Measurements from ENCODE around the gene CCL1. TPM values are rescaled to one million over a fixed set of nuclear protein-coding genes. Genes with fewer than 3 reads are reported as not detected.

The CCL1 gene
- total RNA-seq, 1 donor from 2014 or later = not detected

DNA sequence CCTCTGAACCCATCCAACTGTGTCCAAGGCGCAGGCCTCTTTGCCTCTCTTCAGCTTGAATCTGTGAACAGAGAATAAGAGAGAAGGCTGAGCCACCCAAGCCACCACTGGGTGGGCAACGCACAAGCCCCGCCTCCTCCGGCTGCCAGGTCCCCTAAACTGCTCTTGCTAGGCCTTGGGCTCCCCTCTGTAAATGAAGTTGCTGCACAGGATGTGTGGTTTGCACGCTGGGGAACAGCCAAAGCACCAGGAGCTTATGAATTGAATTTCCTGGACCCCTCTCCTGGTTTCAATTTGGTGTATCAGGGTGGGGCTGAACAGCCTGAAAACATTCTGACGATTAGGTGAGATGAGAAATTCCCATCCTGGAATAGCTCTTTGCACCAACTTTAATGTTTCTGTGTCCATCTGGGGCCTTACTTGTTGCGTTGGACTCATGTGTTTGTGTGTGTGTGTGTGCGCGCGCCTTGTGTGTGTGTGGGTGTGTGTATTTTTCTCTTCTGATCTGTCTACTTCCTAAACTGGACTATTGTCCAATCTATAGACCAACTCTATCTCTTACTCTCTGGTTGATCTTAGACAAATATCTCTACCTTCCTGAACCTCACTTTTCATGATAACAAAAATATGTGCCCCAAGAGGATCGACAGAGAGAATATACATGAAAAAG lies 2.3 kb downstream of the CCL1 start:
- Mint-ChIP-seq H3K9me3 (ENCODE audit: unreplicated experiment) (no peaks in the 10 kb centered on the region), H3K27me3 (ENCODE audit: low read depth, unreplicated experiment) (peaks cover 29% of the 10 kb centered on the region), H3K4me1 (ENCODE audit: low read depth, unreplicated experiment) (peaks cover 7% of the 10 kb centered on the region), H3K36me3 (ENCODE audit: low read depth, unreplicated experiment) (no peaks in the 10 kb centered on the region), H3K4me3 (ENCODE audit: unreplicated experiment) (no peak overlapping the region), H3K27ac (ENCODE audit: unreplicated experiment) (no peak overlapping the region)
- H3K79me2 ChIP-seq (ENCODE audit: insufficient read depth, low read length) = no peaks in the 10 kb centered on the region
- TF ChIP-seq CTCF (IDR thresholded peaks at IDR 0.05; ENCODE audit: insufficient read depth, low read depth, low read length) (no peak), EZH2 (IDR thresholded peaks at IDR 0.05; ENCODE audit: insufficient read depth, low read length) (no peak)
- H3K27ac ChIP-seq (ENCODE audit: low read depth, low read length) = no peak overlapping the region
- FAIRE-seq (no peak), DNase-seq (ENCODE audit: low read depth) (no peak)
- peaks cover 2% of the 10 kb centered on the region for H3K27me3 ChIP-seq (ENCODE audit: insufficient read depth, low read length)
- H3K9ac ChIP-seq (ENCODE audit: low read length) = no peak overlapping the region
- no peak overlapping the region for H2AFZ ChIP-seq (ENCODE audit: low read depth, low read length)
- H3K4me1 ChIP-seq (ENCODE audit: insufficient read depth, low read length) = no peaks in the 10 kb centered on the region
- H3K4me2 ChIP-seq (ENCODE audit: low read length) = no peak overlapping the region
- H3K9me3 ChIP-seq (ENCODE audit: insufficient read depth, low read depth, low read length) = no peaks in the 10 kb centered on the region
- H3K36me3 ChIP-seq (ENCODE audit: insufficient read depth, low read length) = no peaks in the 10 kb centered on the region
- H3K4me3 ChIP-seq (ENCODE audit: insufficient read depth, low read depth, low read length) = no peak overlapping the region
- H4K20me1 ChIP-seq (ENCODE audit: insufficient read depth, low read length) = no peaks in the 10 kb centered on the region

DNA sequence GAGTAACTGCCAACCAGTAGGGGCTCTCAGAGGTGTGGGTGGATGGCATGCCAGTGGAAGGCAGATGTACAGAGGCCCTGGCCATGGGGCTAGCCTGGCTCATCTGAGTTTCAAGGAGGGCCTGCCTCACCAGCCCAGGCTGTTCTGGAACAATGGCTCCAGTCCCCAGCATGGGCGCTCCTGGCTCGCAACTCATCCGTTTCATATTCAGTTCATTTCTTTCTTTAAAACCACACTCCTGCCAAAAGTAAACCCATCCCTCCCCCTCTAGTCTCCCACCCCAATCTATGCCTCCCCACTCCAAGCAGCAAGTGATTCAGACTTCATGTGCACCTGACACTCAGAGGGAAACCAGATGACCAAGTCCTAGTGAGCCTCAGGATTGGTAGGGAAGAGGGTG lies 4.4 kb downstream of the CCL1 start:
- H3K27ac Mint-ChIP-seq (ENCODE audit: unreplicated experiment) = no peak overlapping the region
- no peak overlapping the region for H3K4me3 Mint-ChIP-seq (ENCODE audit: unreplicated experiment)
- H3K27me3 ChIP-seq (ENCODE audit: insufficient read depth, low read length) = peaks cover 2% of the 10 kb centered on the region
- no peaks in the 10 kb centered on the region for H3K36me3 ChIP-seq (ENCODE audit: insufficient read depth, low read length)
- H3K9me3 ChIP-seq (ENCODE audit: insufficient read depth, low read depth, low read length) = no peaks in the 10 kb centered on the region
- H3K4me1 Mint-ChIP-seq (ENCODE audit: low read depth, unreplicated experiment) = peaks cover 5% of the 10 kb centered on the region
- H3K4me1 ChIP-seq (ENCODE audit: insufficient read depth, low read length) = no peaks in the 10 kb centered on the region
- H3K27ac ChIP-seq (ENCODE audit: low read depth, low read length) = no peak overlapping the region
- DNase-seq (ENCODE audit: low read depth) (no peak), FAIRE-seq (no peak)
- TF ChIP-seq CTCF (IDR thresholded peaks at IDR 0.05; ENCODE audit: insufficient read depth, low read depth, low read length) (no peak), EZH2 (IDR thresholded peaks at IDR 0.05; ENCODE audit: insufficient read depth, low read length) (no peak)
- H4K20me1 ChIP-seq (ENCODE audit: insufficient read depth, low read length) = no peaks in the 10 kb centered on the region
- no peak overlapping the region for H2AFZ ChIP-seq (ENCODE audit: low read depth, low read length)
- no peaks in the 10 kb centered on the region for H3K79me2 ChIP-seq (ENCODE audit: insufficient read depth, low read length)
- H3K9me3 Mint-ChIP-seq (ENCODE audit: unreplicated experiment) = peaks cover 3% of the 10 kb centered on the region
- H3K4me3 ChIP-seq (ENCODE audit: insufficient read depth, low read depth, low read length) = no peak overlapping the region
- H3K4me2 ChIP-seq (ENCODE audit: low read length) = no peak overlapping the region
- no peak overlapping the region for H3K9ac ChIP-seq (ENCODE audit: low read length)
- peaks cover 23% of the 10 kb centered on the region for H3K27me3 Mint-ChIP-seq (ENCODE audit: low read depth, unreplicated experiment)
- H3K36me3 Mint-ChIP-seq (ENCODE audit: low read depth, unreplicated experiment) = no peaks in the 10 kb centered on the region

DNA sequence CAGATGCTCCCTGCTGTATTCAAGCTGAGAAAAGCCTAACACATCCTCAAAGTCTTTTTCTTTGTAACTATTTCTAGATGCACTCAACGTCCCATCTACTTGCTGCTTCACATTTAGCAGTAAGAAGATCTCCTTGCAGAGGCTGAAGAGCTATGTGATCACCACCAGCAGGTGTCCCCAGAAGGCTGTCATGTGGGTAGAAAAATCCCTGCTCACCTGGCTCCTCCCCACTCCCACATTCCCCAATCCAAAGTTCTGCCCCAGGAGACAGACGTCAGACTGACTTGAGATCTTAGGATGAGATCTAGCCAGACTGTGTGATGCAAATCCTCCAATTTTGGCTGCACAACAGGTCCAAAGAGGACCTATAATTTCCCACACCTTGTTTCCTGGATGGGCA lies 5.6 kb downstream of the CCL1 start:
- H3K9me3 Mint-ChIP-seq (ENCODE audit: unreplicated experiment) = peaks cover 7% of the 10 kb centered on the region
- Histone ChIP-seq H3K36me3 (ENCODE audit: insufficient read depth, low read length) (no peaks in the 10 kb centered on the region), H3K9ac (ENCODE audit: low read length) (no peak overlapping the region), H3K27me3 (ENCODE audit: insufficient read depth, low read length) (peaks cover 2% of the 10 kb centered on the region), H2AFZ (ENCODE audit: low read depth, low read length) (no peak overlapping the region), H4K20me1 (ENCODE audit: insufficient read depth, low read length) (no peaks in the 10 kb centered on the region), H3K4me1 (ENCODE audit: insufficient read depth, low read length) (no peaks in the 10 kb centered on the region), H3K79me2 (ENCODE audit: insufficient read depth, low read length) (no peaks in the 10 kb centered on the region), H3K9me3 (ENCODE audit: insufficient read depth, low read depth, low read length) (no peaks in the 10 kb centered on the region), H3K27ac (ENCODE audit: low read depth, low read length) (no peak overlapping the region), H3K4me3 (ENCODE audit: insufficient read depth, low read depth, low read length) (no peak overlapping the region), H3K4me2 (ENCODE audit: low read length) (no peak overlapping the region)
- no peak for DNase-seq (ENCODE audit: low read depth)
- peaks cover 3% of the 10 kb centered on the region for H3K4me1 Mint-ChIP-seq (ENCODE audit: low read depth, unreplicated experiment)
- no peak for TF ChIP-seq CTCF (IDR thresholded peaks at IDR 0.05; ENCODE audit: insufficient read depth, low read depth, low read length)
- no peak for TF ChIP-seq EZH2 (IDR thresholded peaks at IDR 0.05; ENCODE audit: insufficient read depth, low read length)
- no peak overlapping the region for H3K27ac Mint-ChIP-seq (ENCODE audit: unreplicated experiment)
- H3K27me3 Mint-ChIP-seq (ENCODE audit: low read depth, unreplicated experiment) = peaks cover 24% of the 10 kb centered on the region
- H3K4me3 Mint-ChIP-seq (ENCODE audit: unreplicated experiment) = no peak overlapping the region
- FAIRE-seq = no peak
- H3K36me3 Mint-ChIP-seq (ENCODE audit: low read depth, unreplicated experiment) = no peaks in the 10 kb centered on the region

All from astrocyte (in vitro differentiated cells and primary cell).